Naive thymus-derived CD4-positive, alpha-beta T cell (primary cell): ENCODE data around the gene INO80. TPM values are rescaled to one million over a fixed set of nuclear protein-coding genes. Genes with fewer than 3 reads are reported as not detected.

Experiments
- ATAC-seq: fragments of 150-1000 bp; cut with Tn5 transposase; 2 replicates; pipeline ENCODE4 v1.10.0; 2021; ENCODE audit warnings: mild to moderate bottlenecking, moderate library complexity
- CTCF ChIA-PET: fragments of 350-600 bp; sonication (Branson Sonifier 250); formaldehyde crosslinking; loops from one replicate; lab custom pipeline; 2021; ENCODE audit warnings: antibody characterized with exemption; lab: Charles Lee
- POLR2A ChIA-PET: fragments of 350-600 bp; sonication (Branson Sonifier 250); formaldehyde crosslinking; loops from one replicate; lab custom pipeline; 2021; ENCODE audit warnings: antibody characterized with exemption, inconsistent platforms; lab: Charles Lee
- DNase-seq, 9 donors: peaks; one replicate each; pipeline versions ENCODE4 v3.0.0 to v3.0.0-alpha.2; 2020 to 2022; ENCODE audit warnings: mixed read lengths in 1 of 9
- H3K27ac ChIP-seq: one replicate; pipeline ENCODE4 v1.7.0; 2013; ENCODE audit warnings: mild to moderate bottlenecking, low read depth, low read length, moderate library complexity
- H3K27me3 ChIP-seq, 2 donors: one replicate each; pipeline ENCODE4 v1.7.0; 2013; ENCODE audit warnings: low read length in 2 of 2, mild to moderate bottlenecking in 2 of 2, moderate library complexity in 2 of 2; ENCODE audit not compliant: control insufficient read depth in 2 of 2, insufficient read depth in 2 of 2
- H3K36me3 ChIP-seq, 3 experiments: 1 replicate in 2 of 3; 2 replicates in 1 of 3; pipeline ENCODE4 v1.7.0; 2013; ENCODE audit warnings: low read length in 3 of 3, mild to moderate bottlenecking in 3 of 3, moderate library complexity in 1 of 3; ENCODE audit not compliant: insufficient read depth in 3 of 3, control insufficient read depth in 2 of 3
- H3K4me1 ChIP-seq, 2 donors: one replicate each; pipeline ENCODE4 v1.7.0; 2013; ENCODE audit warnings: low read length in 2 of 2, mild to moderate bottlenecking in 2 of 2, moderate library complexity in 1 of 2; ENCODE audit not compliant: control insufficient read depth in 2 of 2, insufficient read depth in 2 of 2
- H3K4me3 ChIP-seq: 2 replicates; pipeline ENCODE4 v1.7.0; 2013; ENCODE audit warnings: mild to moderate bottlenecking, low read length
- H3K9me3 ChIP-seq, 3 experiments: 1 replicate in 2 of 3; 2 replicates in 1 of 3; pipeline ENCODE4 v1.7.0; 2013; ENCODE audit warnings: low read length in 3 of 3; ENCODE audit not compliant: control insufficient read depth in 2 of 3
- H3K27ac Mint-ChIP-seq, 9 donors: one replicate each; pipeline ENCODE4 v1.8.0; 2020 to 2022; ENCODE audit warnings: mixed read lengths in 9 of 9, mild to moderate bottlenecking in 8 of 9, moderate library complexity in 5 of 9, inconsistent platforms in 2 of 9
- H3K27me3 Mint-ChIP-seq, 5 donors: one replicate each; pipeline ENCODE4 v1.8.0; 2021 to 2022; ENCODE audit warnings: mixed read lengths in 5 of 5, mild to moderate bottlenecking in 1 of 5
- H3K36me3 Mint-ChIP-seq, 5 donors: one replicate each; pipeline ENCODE4 v1.8.0; 2020 to 2022; ENCODE audit warnings: mixed read lengths in 5 of 5, mild to moderate bottlenecking in 3 of 5, inconsistent platforms in 1 of 5
- H3K4me1 Mint-ChIP-seq, 7 donors: one replicate each; pipeline ENCODE4 v1.8.0; 2020 to 2022; ENCODE audit warnings: mixed read lengths in 7 of 7, mild to moderate bottlenecking in 3 of 7, inconsistent platforms in 1 of 7
- H3K4me3 Mint-ChIP-seq, 10 donors: one replicate each; pipeline ENCODE4 v1.8.0; 2020 to 2022; ENCODE audit warnings: mild to moderate bottlenecking in 10 of 10, mixed read lengths in 10 of 10, moderate library complexity in 6 of 10, inconsistent platforms in 2 of 10
- H3K9me3 Mint-ChIP-seq, 11 donors: one replicate each; pipeline ENCODE4 v1.8.0; 2020 to 2022; ENCODE audit warnings: mixed read lengths in 11 of 11, mild to moderate bottlenecking in 4 of 11, inconsistent platforms in 1 of 11, moderate library complexity in 1 of 11
- intact Hi-C, 2 donors: fragments of 100-400 bp; cut with micrococcal nuclease; formaldehyde crosslinking; loops; one replicate each; pipeline ENCODE4 v1.15.1; 2023
- polyA plus RNA-seq, 2 donors: library from polyadenylated mRNA; unstranded; fragments of 300-500 nt; fragmentation: Illumina TruSeq; gene quantifications; one replicate each; pipeline ENCODE4 v1.2.3, GENCODE V29; 2021
- total RNA-seq, 6 experiments: library from RNA in 5 of 6; stranded (reverse) in 5 of 6; gene quantifications; 1 replicate in 5 of 6; 2 replicates in 1 of 6; pipeline ENCODE4 v1.2.3 and lab custom pipeline; 2021 to 2026

INO80 gene
- total and polyA plus RNA-seq, 7 experiments from 2014 or later: 3.8 to 36.5 (median 30.7) TPM

DNA sequence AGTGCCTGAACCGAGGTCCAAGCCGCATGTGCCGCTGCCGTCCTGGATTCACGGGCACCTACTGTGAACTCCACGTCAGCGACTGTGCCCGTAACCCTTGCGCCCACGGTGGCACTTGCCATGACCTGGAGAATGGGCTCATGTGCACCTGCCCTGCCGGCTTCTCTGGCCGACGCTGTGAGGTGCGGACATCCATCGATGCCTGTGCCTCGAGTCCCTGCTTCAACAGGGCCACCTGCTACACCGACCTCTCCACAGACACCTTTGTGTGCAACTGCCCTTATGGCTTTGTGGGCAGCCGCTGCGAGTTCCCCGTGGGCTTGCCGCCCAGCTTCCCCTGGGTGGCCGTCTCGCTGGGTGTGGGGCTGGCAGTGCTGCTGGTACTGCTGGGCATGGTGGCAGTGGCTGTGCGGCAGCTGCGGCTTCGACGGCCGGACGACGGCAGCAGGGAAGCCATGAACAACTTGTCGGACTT, 179.8 kb downstream of the INO80 start:
- H3K4me3 Mint-ChIP-seq: no peak overlapping the region
- H3K27me3 Mint-ChIP-seq: peaks cover 16 to 19% (median 18%) of the 10 kb centered on the region in 5 donors
- no peak overlapping the region for H3K27ac Mint-ChIP-seq
- H3K9me3 Mint-ChIP-seq: no peaks in the 10 kb centered on the region
- CTCF ChIA-PET: no interaction called here
- no peaks in the 10 kb centered on the region for H3K36me3 Mint-ChIP-seq
- H3K36me3 ChIP-seq: no peaks in the 10 kb centered on the region
- no peak overlapping the region for H3K4me3 ChIP-seq
- peaks cover 0 to 8% of the 10 kb centered on the region in 2 donors for H3K4me1 ChIP-seq
- H3K27ac ChIP-seq: no peak overlapping the region
- H3K4me1 Mint-ChIP-seq: peaks cover 0 to 30% (median 27%) of the 10 kb centered on the region in 7 donors
- DNase-seq (no peak), ATAC-seq (no peak)
- H3K9me3 ChIP-seq: no peaks in the 10 kb centered on the region
- peaks cover 0 to 7% of the 10 kb centered on the region in 2 donors for H3K27me3 ChIP-seq
- POLR2A ChIA-PET: no interaction called here
- intact Hi-C loops: no loop called here

DNA sequence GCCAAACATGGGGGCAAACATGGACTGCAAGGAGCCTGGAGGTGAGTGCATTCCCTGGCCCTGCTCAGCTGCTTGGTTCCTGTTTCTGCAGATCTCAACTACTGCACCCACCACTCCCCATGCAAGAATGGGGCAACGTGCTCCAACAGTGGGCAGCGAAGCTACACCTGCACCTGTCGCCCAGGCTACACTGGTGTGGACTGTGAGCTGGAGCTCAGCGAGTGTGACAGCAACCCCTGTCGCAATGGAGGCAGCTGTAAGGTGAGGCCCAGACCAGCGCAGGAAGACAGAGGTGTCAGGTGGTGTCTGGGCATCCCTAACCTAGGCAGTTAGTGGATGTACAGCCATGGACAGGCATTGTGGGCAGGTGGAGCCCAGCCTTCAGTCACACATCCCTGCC, 181.6 kb downstream of the INO80 start:
- DNase-seq (no peak), ATAC-seq (no peak)
- CTCF ChIA-PET: no interaction called here
- H3K27me3 ChIP-seq: peaks cover 5 to 22% of the 10 kb centered on the region in 2 donors
- H3K27me3 Mint-ChIP-seq: peaks cover 31 to 35% (median 34%) of the 10 kb centered on the region in 5 donors
- H3K4me3 Mint-ChIP-seq: no peak overlapping the region
- peaks cover 0 to 2% (median 0%) of the 10 kb centered on the region in 11 donors for H3K9me3 Mint-ChIP-seq
- peaks cover 10 to 17% of the 10 kb centered on the region in 2 donors for H3K4me1 ChIP-seq
- peaks cover 0 to 4% (median 0%) of the 10 kb centered on the region in 5 donors for H3K36me3 Mint-ChIP-seq
- intact Hi-C loops: no loop called here
- H3K27ac Mint-ChIP-seq: no peak overlapping the region
- no peaks in the 10 kb centered on the region for H3K36me3 ChIP-seq
- H3K9me3 ChIP-seq: no peaks in the 10 kb centered on the region
- no peak overlapping the region for H3K27ac ChIP-seq
- POLR2A ChIA-PET: no interaction called here
- H3K4me3 ChIP-seq: no peak overlapping the region
- H3K4me1 Mint-ChIP-seq: peaks cover 12 to 31% (median 27%) of the 10 kb centered on the region in 7 donors

DNA sequence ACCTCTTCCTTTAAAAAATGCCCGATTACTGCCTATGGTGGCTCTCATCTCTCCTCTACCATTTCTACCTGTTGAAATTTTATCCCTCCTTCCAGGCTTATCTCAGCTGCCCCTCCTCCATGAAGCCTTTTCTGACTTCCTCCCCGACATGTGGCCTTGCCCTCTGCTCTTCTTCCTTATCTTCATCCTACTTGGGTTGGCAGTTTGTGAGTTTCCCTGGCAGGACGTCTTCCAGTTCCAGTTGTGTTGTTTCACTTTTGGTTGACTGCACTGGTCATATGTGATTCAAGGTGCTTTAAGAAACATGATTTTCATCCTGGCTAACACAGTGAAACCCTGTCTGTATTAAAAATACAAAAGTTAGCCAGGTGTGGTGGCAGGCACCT, 182.6 kb downstream of the INO80 start:
- CTCF ChIA-PET: no interaction called here
- Mint-ChIP-seq H3K27me3 (peaks cover 34 to 44% (median 39%) of the 10 kb centered on the region in 5 donors), H3K4me1 (peaks cover 16 to 40% (median 35%) of the 10 kb centered on the region in 7 donors), H3K4me3 (peak overlapping the region in 2 of 10 donors; percentile 2 to 20), H3K36me3 (peaks cover 0 to 4% (median 0%) of the 10 kb centered on the region in 5 donors), H3K27ac (peak overlapping the region in 1 of 9 donors; percentile 83), H3K9me3 (peaks cover 0 to 2% (median 0%) of the 10 kb centered on the region in 11 donors)
- Histone ChIP-seq H3K4me3 (no peak overlapping the region), H3K4me1 (peaks cover 10 to 26% of the 10 kb centered on the region in 2 donors), H3K27ac (no peak overlapping the region), H3K9me3 (no peaks in the 10 kb centered on the region), H3K27me3 (peaks cover 5 to 26% of the 10 kb centered on the region in 2 donors), H3K36me3 (no peaks in the 10 kb centered on the region)
- ATAC-seq (no peak), DNase-seq (no peak)
- POLR2A ChIA-PET: interaction anchor here (1.3 kb wide), 1 partner anchor 9 kb away, joined by 4 read pairs; no protein-coding TSS in a partner anchor
- intact Hi-C loops: no loop called here

DNA sequence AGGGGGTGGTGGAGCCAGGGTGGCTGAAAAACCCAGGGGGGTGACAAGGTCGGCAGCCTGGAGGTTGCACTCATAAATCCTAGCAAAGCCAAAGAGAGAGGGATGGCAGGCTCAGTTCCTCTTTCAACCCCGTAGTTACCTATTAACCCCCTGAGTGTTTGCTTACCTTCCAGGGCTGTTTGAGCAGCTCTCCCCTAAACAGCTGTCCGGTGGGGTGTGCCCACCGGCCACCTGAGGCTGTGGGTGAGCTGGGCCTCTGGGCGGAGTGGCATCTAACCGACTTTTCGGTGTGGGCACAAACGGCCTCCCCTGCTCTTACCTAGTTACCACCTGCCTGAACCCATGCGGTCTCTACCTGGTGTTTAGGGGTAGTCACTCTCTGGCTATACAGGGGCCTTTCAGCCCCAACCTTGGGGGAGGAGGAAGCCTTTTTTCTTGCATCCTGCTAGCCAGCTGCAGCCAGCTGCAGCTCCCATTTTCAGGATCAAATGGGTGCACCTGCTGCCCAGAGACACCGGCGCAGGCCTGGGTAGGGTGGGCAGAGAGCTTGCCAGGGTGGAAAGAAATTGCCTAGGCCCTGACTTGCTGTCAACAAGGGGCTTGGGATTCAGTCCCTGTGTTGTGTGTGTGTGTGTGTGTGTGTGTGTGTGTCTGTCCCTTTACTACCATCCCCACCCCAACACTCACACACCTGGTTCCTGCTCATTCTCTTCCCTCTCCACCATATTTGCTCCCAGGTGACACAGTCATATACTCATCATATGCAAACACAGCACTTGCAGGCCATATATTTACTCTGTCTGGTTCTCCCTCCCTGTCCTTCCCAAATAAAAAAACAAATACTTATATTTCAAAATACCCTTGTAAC, 183.2 kb downstream of the INO80 start:
- ATAC-seq (no peak), DNase-seq (no peak)
- Mint-ChIP-seq H3K9me3 (peaks cover 0 to 2% (median 0%) of the 10 kb centered on the region in 11 donors), H3K4me3 (no peak overlapping the region), H3K27ac (no peak overlapping the region), H3K27me3 (peaks cover 35 to 48% (median 39%) of the 10 kb centered on the region in 5 donors), H3K36me3 (peaks cover 0 to 4% (median 0%) of the 10 kb centered on the region in 5 donors), H3K4me1 (peaks cover 16 to 37% (median 33%) of the 10 kb centered on the region in 7 donors)
- CTCF ChIA-PET: interaction anchor here (5.2 kb wide), 1 partner anchor 27 kb away, joined by 31 read pairs; no protein-coding TSS in a partner anchor
- H3K4me3 ChIP-seq: no peak overlapping the region
- H3K27ac ChIP-seq: no peak overlapping the region
- POLR2A ChIA-PET: interaction anchor here (0.7 to 1.3 kb wide), 2 partner anchors 9 to 178 kb away, joined by 3 to 4 read pairs; no protein-coding TSS in a partner anchor
- H3K27me3 ChIP-seq: peaks cover 5 to 32% of the 10 kb centered on the region in 2 donors
- no peaks in the 10 kb centered on the region for H3K36me3 ChIP-seq
- H3K9me3 ChIP-seq: no peaks in the 10 kb centered on the region
- peaks cover 13 to 30% of the 10 kb centered on the region in 2 donors for H3K4me1 ChIP-seq
- intact Hi-C loops: no loop called here

DNA sequence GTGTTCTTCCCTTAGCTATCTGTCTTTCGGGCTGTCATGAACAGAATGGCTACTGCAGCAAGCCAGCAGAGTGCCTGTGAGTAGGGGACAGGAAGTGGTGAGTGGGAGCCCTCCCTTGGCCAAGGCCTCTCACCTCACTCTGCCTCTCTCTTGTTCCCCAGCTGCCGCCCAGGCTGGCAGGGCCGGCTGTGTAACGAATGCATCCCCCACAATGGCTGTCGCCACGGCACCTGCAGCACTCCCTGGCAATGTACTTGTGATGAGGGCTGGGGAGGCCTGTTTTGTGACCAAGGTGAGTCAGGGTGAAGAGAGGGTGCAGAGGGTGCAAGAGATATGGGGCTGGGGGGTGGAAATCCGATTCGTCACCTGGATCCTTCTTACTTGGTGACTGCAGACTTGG, 183.9 kb downstream of the INO80 start:
- H3K9me3 Mint-ChIP-seq: peaks cover 0 to 2% (median 0%) of the 10 kb centered on the region in 11 donors
- POLR2A ChIA-PET: interaction anchor here (0.9 to 1.3 kb wide), 2 partner anchors 9 to 10 kb away, joined by 4 read pairs; no protein-coding TSS in a partner anchor
- H3K27ac Mint-ChIP-seq: no peak overlapping the region
- Histone ChIP-seq H3K4me1 (peaks cover 15 to 38% of the 10 kb centered on the region in 2 donors), H3K4me3 (no peak overlapping the region), H3K27ac (no peak overlapping the region), H3K9me3 (no peaks in the 10 kb centered on the region), H3K36me3 (no peaks in the 10 kb centered on the region), H3K27me3 (peaks cover 5 to 35% of the 10 kb centered on the region in 2 donors)
- H3K4me1 Mint-ChIP-seq: peaks cover 19 to 40% (median 35%) of the 10 kb centered on the region in 7 donors
- peaks cover 0 to 4% (median 0%) of the 10 kb centered on the region in 5 donors for H3K36me3 Mint-ChIP-seq
- intact Hi-C loops: no loop called here
- DNase-seq (no peak), ATAC-seq (no peak)
- CTCF ChIA-PET: interaction anchor here (3.5 to 5.2 kb wide), 2 partner anchors 9 to 26 kb away, joined by 21 to 31 read pairs; no protein-coding TSS in a partner anchor
- peaks cover 37 to 52% (median 42%) of the 10 kb centered on the region in 5 donors for H3K27me3 Mint-ChIP-seq
- peak overlapping the region in 4 of 10 donors; percentile 17 to 85 (median 49) for H3K4me3 Mint-ChIP-seq
